Calu3 (cell line): ENCODE data around the gene NPAS3. TPM values are rescaled to one million over a fixed set of nuclear protein-coding genes. Genes with fewer than 3 reads are reported as not detected.

Experiments
- BruUV-seq: library from RNA; stranded (reverse); fragments of 400-500 nt; replicated peaks from 2 replicates; lab custom pipeline; 2021; lab: Mats Ljungman, UMichigan
- CTCF ChIA-PET: fragments of 300-600 bp; sonication (Branson Sonifier 250); formaldehyde crosslinking; loops from one replicate; lab custom pipeline; 2022; ENCODE audit warnings: antibody characterized with exemption; lab: Charles Lee
- DNase-seq: peaks from one replicate; pipeline ENCODE4 v3.0.0; 2022
- H3K27ac Mint-ChIP-seq: one replicate; pipeline ENCODE4 v1.8.0; 2022; ENCODE audit warnings: mixed read lengths; ENCODE audit not compliant: unreplicated experiment
- H3K27me3 Mint-ChIP-seq: one replicate; pipeline ENCODE4 v1.8.0; 2022; ENCODE audit warnings: mixed read lengths; ENCODE audit not compliant: unreplicated experiment
- H3K36me3 Mint-ChIP-seq: one replicate; pipeline ENCODE4 v1.8.0; 2022; ENCODE audit warnings: mild to moderate bottlenecking, moderate library complexity, mixed read lengths; ENCODE audit not compliant: insufficient read depth, unreplicated experiment
- H3K4me1 Mint-ChIP-seq: one replicate; pipeline ENCODE4 v1.8.0; 2022; ENCODE audit warnings: mild to moderate bottlenecking, low read depth, mixed read lengths; ENCODE audit not compliant: unreplicated experiment
- H3K4me3 Mint-ChIP-seq: one replicate; pipeline ENCODE4 v1.8.0; 2022; ENCODE audit warnings: mild to moderate bottlenecking, low read depth, moderate library complexity, mixed read lengths; ENCODE audit not compliant: unreplicated experiment
- H3K9me3 Mint-ChIP-seq: one replicate; pipeline ENCODE4 v1.8.0; 2022; ENCODE audit warnings: low read depth, mixed read lengths; ENCODE audit not compliant: unreplicated experiment
- CTCF ChIP-seq: fragments of 200-600 bp; IDR thresholded peaks from one replicate; pipeline ENCODE4 v1.8.0; 2022; ENCODE audit warnings: antibody characterized with exemption; ENCODE audit not compliant: unreplicated experiment
- intact Hi-C: fragments of 100-400 bp; cut with micrococcal nuclease; formaldehyde crosslinking; loops from one replicate; pipeline ENCODE4 v1.10.0; 2022; ENCODE audit not compliant: unreplicated experiment
- total RNA-seq: library from RNA; stranded (reverse); gene quantifications from 2 replicates; pipeline ENCODE4 v1.2.3, GENCODE V29; 2022

The NPAS3 gene
- total RNA-seq, 1 experiment from 2014 or later: not detected

DNA sequence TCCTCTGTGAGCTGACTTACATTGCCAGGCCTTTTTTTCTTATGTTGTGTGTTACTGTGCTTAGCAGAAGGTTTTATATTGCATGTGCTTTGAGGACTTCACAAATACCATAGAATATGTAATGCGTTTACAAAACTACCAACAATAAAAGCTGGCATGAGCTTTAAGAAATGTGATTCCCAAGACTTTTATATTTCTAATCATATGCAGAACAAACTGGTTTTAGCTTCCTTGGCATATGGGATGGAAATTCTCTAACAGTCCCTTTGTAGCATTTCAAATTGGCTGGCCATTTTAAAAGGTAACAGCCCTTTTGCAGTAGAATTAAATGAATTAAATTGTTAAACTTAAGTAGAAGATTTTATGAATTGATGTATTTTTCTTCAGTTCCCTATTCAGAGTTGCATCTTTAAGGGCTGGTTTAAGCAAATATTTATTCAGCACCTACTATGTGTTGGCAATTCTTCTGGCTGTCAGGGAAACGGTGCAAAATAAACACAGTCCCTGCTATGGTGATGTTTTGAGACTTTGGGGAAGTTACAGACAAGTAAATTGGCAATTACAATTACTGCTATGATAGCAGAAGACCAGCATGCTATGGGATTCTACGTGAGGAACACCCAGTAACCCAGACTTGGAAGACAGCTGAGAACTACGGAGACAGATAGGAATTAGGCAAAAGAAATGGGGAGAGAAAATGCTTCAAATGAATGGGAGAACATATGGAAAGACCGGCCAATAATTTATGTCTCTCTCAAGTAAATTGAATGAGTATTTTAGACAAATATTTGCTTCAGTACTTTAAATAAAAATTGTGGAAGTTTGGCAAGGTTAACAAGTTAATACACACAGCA, 565.8 kb downstream of the NPAS3 start:
- Mint-ChIP-seq H3K4me3 (no peak overlapping the region), H3K4me1 (no peaks in the 10 kb centered on the region), H3K27ac (no peak overlapping the region), H3K27me3 (peaks cover 71% of the 10 kb centered on the region), H3K9me3 (peaks cover 4% of the 10 kb centered on the region), H3K36me3 (no peaks in the 10 kb centered on the region)
- CTCF ChIA-PET: no interaction called here
- intact Hi-C loops: no loop called here
- no peak for DNase-seq
- no peak for TF ChIP-seq CTCF
- BruUV-seq: no TSS peak

DNA sequence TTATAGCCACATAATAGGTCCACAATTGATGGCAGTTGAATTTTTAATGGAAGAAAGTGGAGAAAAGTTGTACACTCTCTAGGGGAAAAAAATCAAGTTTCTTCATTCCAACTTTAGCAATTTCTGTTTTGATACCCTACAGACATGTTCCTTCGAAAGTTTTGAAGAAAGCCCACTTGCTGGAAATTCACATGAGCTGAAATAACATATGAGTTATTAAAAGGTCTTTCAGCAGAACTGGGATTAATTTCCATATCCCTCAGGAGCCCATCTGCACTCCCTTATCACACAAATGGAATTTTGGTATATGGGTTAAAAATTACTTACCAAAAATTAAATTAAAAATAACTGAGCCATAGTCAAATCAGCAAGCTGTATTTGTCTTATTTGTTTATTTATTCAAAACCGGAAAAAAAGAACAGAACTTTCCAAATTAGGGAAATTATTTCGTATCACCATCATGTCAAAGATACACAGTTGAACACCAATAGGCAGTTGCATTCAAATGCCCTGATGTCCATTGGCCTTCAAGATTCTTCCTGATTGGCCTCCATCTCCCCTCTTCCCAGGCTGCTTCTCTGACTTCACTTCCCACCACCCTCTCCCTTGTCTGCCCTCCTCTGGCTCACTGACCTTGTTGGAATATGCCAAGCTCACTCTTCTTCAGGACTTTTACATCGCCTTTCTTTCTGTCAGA, 566.7 kb downstream of the NPAS3 start:
- Mint-ChIP-seq H3K4me3 (no peak overlapping the region), H3K9me3 (peaks cover 4% of the 10 kb centered on the region), H3K27ac (no peak overlapping the region), H3K27me3 (peaks cover 70% of the 10 kb centered on the region), H3K4me1 (no peaks in the 10 kb centered on the region), H3K36me3 (no peaks in the 10 kb centered on the region)
- CTCF ChIA-PET: no interaction called here
- intact Hi-C loops: no loop called here
- no TSS peak for BruUV-seq
- TF ChIP-seq CTCF: no peak
- no peak for DNase-seq

- no TSS peak for BruUV-seq
- Mint-ChIP-seq H3K9me3 (peaks cover 4% of the 10 kb centered on the region), H3K4me3 (no peak overlapping the region), H3K27me3 (peaks cover 70% of the 10 kb centered on the region), H3K36me3 (no peaks in the 10 kb centered on the region), H3K27ac (no peak overlapping the region), H3K4me1 (no peaks in the 10 kb centered on the region)
- no peak for TF ChIP-seq CTCF
- CTCF ChIA-PET: no interaction called here
- intact Hi-C loops: no loop called here
- DNase-seq: no peak
Measured at GRCh38 chr14:33505963-33506329, 567.3 kb downstream of the NPAS3 start.

DNA sequence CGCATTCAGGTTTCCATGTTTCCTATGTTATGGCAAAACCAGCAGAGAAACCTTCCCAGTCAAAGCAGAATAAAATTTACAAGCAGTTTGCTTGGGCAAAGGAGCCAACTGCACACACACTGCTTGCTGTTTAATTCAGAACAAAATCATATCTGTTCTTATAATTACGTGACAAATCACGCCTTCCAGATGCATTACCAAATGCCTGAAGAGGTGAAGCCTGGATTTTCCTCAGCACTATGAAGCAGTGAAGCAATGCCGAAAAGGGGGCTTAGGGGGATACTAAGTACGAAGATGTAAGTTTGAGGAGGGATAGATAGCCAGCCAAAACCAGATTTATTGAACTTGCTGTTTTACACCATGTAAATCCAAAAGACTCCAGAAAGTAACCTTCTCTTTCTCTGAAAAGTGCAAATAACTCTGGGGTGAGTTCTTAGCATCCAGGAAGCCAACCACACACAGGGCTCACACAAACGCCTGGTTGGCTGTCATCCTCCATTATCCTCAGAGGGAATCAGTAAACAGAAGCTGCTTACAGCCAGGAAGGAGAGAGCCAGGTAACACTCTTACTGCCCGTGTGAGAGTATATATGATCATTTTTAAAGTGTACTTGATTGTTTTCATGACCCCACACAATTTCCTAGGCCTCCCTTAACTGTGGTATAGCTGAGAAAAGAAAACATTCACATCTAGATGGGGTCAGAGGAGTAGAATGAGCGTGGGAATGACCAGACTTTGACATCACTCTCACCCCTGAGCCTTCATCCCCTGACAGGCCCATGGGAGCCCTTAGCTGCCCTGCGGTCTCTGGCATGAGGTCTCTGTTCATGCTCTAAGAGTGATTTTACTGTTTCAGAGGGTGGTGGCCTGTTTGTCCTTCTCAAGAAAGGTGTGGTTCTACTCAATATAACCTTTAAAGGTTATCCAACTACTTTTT, 569.7 kb downstream of the NPAS3 start:
- TF ChIP-seq CTCF: no peak
- intact Hi-C loops: no loop called here
- H3K27me3 Mint-ChIP-seq: peaks cover 51% of the 10 kb centered on the region
- no peaks in the 10 kb centered on the region for H3K4me1 Mint-ChIP-seq
- no peak overlapping the region for H3K4me3 Mint-ChIP-seq
- DNase-seq: no peak
- H3K27ac Mint-ChIP-seq: no peak overlapping the region
- no peaks in the 10 kb centered on the region for H3K36me3 Mint-ChIP-seq
- CTCF ChIA-PET: no interaction called here
- no TSS peak for BruUV-seq
- peaks cover 4% of the 10 kb centered on the region for H3K9me3 Mint-ChIP-seq
